NCI-H1048 (cell line): ENCODE measurements around the gene CAMK1.

ENCODE experiments used
- DNase-seq: peaks from one replicate; lab custom pipeline; 2025; lab: John Stamatoyannopoulos, UW

CAMK1 gene

DNA sequence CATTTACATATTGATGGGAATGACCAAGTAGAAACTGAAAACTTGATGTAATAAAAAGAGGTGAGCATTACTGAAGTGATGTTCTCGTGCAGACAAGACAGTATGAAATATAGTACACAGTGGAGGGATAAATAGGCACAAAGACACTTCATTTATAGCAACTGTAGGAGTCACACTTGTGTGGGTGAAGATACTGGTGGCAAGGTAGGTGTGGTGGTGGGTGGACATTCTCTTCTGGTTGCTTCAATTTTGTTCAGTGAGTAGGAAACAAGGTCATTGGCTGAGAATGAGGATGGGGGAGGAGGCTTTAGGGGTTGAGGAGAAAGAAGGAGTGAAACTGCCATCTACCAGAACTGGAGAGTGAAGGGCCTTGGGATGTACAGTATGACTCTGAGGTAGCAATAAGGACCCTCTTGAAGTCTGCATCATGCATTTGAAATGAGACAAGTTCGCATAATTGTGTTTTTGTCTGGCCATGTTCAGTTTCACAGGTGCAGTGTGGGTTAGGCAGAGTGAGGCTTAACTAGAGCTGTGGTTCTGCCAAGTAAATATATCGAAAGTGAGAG lies 59.5 kb downstream of the CAMK1 start:
- no peak for DNase-seq
